NK-92 treated with Interleukin-12 subunit alpha and Interleukin-12 subunit beta, amount 100 ng/mL, for 24 hours (cell line): Measurements from ENCODE around the gene PEAR1.

ENCODE experiments used
- DNase-seq: peaks from one replicate; lab custom pipeline; 2025; lab: John Stamatoyannopoulos, UW

PEAR1 gene

DNA sequence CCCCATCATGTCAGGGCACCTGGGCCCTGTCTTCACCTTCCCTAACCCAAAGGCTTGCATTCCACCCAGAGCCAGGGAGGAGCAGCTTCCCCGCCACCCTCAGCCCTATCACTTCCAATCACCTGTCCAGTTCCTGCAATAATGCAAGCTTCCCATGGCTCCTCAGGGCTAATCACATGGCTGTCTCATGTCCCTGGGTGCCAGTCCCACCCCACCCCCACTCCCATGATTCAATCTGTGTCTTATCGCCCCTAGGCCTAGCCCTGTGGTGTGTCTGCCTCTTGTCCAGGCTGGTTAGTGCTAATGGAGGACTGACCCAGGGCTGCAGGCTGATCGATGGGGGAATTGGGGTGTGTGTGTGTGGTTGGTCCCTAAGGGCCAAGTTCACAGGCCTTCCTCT is 11.0 kb upstream of the PEAR1 start:
- DNase-seq, result no peak

DNA sequence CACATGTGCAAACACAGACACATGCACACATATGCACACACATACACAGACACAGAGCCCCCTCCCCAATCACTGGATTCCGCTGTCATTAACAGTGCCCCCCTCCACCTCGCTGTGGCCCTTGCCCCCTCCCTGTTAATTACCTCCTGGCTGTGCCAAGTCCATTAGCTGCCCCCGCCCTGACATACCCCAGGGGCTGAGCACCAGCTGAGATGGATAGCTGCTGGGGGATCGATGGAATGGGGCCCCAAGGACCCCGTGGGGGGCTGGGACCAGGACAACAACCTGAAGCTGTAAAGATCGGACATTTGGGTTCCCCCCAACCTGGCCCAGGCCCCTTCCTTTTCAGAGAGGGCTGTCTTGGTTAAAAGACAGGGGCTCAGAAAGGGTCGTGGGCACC is 9.6 kb upstream of the PEAR1 start:
- no peak for DNase-seq

DNA sequence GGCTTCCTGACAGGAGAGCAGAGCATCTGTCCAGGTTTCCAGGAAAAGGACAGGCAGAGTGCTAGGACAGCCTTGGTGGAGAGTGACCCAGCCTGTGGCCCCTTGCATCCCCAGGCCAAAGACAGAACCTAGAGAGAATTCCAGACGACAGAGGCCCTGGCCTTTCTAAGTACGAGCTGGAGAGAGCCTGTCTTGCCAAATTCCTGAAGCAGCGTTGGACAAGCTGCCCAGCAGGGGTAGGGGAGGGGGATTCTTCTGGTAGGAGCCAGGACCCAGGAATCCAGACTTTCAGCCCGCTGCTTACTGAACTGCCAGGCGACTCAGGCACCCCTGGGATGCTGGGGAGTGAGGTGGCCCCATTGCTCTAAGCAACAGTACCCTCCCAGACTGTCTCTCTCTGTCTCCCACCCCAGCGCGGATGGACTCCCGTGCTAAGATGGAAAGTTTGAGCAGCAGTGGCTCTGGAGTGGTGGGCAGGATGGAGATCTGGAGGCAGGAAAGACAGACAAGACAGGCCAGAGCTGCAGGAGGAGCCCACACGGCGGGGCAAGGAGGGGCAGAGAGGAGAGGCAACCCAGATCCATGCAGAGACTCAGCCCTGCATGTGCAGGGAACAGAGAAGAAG is 8.8 kb upstream of the PEAR1 start:
- DNase-seq, result no peak

DNA sequence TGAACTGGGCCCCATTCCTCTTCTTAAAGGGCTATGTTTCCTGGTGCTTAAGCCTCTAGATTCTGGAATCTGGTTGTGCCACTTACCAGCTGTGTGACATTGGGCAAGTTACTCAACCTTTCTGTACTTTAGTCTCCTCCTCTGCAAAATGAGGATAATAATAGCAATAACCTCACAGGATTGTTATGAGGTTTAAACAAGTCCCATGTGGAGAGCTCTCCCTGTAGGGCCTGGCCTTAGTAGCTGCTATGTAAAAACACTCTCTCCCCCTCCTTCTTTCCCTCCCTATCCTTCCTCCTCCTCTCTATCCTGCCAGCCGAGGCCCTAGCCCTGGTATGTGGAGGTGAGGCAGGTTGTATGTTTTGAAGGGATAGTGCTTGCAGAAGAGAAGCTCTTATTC is 8.2 kb upstream of the PEAR1 start:
- no peak for DNase-seq

DNA sequence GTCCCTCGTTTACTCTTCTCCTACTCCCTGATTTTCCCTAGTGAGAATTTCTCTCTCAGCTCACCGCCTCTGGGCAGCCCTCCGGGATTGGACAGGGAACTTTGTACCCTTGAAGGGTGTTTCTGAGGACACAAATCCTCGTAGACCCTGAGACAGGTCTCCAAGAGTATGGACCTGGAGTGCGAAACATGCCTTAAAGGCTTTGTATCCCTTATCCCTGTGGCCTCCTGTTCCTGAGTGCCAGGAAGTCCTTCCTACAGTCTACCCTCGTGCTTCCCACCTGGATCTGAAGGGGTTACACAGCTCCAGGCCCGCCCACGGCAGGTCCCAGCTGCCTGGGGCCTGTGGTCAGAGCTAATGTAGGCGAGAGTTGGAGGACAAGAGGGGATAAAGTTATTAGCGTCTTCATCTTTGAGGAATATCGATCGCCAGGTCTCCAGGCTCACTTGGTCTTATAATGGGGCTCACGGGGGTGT is 7.6 kb upstream of the PEAR1 start:
- no peak for DNase-seq

DNA sequence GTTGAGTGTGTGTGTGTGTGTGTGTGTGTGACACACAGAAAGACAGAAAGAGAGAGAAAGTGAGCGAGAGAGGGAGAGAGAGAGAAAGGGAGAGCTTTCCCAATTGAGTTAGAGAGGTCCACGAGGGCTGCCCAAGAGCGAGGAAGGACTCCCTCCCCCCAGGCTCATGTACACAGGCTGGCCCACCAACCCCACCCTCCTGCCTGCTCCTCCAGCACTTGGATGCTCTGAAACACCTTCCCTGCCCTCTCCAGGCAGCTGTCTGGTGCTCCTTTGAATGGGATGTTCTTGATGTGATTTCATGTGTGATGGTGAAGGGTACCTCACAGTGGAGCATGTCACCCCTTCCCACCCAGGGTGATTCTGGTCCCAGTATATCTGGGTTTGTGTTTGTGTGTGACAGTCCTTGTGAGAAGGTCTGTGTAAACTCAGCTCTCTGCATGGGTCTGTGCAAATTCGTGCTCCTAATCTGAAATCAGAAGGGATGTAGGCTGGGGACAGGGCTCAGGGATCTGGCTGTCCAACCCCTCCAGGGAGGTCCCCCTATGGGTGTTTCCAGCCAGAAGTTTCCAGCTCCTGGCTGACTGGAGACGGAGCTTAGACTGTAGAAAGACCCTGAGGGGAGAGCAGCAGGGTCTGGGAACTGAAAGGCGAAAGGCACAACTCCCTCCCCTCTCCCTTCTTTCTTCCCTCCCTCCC is 6.8 kb upstream of the PEAR1 start:
- no peak for DNase-seq

DNA sequence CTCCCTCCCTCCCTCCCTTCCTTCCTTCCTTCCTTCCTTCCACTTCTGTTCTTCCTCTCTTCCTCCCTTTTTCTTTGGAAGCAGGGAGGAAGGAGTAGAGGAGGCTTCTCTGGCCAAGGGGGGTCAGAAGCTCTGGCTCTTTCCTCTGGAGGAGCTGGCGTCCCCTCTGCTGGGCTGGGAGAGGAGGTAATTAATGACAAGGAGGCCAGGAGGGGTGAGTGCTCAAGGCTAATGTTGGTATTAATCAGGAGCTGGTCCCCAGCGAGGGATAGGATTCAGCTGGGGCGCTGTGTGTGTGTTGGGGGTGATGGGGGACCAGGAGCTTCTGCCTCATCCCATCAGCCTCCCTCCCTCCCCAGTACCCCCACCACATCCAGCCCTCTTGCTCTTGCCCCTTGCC is 6.2 kb upstream of the PEAR1 start:
- no peak for DNase-seq

DNA sequence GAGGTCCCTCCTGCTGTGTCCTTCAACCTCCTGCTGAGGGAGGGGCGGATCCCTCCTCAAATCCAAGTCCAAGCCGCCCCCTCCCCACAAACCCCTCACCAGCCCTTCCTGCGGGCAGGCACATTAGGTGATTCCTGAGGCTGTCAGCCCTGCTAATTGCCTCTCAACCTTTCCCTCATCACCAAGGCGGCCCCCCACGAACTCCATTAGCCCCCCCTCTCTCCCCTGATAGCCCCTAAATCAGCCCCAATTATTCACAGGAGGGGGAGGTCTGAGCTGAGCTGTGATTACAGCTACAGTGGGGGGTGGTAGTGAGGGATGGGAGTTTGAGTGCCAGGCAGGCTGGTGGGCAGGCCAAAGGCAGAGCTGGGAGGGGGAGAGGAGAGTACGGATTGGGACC is 5.8 kb upstream of the PEAR1 start:
- no peak for DNase-seq

DNA sequence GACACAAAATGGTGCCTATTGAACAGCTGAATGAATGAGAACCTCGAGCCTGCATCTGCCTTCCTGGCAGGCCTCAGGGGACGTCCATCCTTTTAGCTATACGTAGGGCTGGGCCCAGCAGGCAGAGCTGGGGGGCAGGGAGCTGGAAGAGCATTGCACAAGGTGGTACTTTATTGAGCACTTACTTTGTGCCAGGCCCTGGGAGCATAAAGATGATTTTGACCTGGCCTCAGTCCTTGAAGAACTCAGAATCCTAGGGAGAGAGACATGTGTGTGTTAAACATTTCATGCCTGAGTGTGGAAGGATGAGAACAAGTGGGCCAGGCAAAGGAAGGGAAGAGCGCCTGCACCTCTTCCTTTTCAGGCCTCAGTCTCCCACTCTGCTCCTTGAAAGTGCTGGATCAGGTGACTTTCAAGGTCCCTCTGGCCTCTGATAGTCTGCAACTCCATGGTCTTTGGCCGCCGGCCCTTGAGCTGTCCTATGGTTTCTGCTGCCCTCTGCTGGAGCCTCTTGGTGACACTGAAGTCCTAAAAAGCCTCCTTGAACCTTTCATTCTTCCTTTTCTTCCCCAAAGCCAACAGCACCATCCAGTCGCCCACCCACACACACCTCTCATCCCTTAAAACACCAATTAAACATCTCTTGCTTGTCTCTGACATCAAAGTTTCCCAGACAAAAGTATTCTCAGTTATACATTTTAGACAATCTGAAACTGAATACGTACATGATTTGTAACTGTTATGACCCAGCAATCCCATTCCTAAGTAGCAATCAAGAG is 3.5 kb upstream of the PEAR1 start:
- peak; percentile 55 for DNase-seq

DNA sequence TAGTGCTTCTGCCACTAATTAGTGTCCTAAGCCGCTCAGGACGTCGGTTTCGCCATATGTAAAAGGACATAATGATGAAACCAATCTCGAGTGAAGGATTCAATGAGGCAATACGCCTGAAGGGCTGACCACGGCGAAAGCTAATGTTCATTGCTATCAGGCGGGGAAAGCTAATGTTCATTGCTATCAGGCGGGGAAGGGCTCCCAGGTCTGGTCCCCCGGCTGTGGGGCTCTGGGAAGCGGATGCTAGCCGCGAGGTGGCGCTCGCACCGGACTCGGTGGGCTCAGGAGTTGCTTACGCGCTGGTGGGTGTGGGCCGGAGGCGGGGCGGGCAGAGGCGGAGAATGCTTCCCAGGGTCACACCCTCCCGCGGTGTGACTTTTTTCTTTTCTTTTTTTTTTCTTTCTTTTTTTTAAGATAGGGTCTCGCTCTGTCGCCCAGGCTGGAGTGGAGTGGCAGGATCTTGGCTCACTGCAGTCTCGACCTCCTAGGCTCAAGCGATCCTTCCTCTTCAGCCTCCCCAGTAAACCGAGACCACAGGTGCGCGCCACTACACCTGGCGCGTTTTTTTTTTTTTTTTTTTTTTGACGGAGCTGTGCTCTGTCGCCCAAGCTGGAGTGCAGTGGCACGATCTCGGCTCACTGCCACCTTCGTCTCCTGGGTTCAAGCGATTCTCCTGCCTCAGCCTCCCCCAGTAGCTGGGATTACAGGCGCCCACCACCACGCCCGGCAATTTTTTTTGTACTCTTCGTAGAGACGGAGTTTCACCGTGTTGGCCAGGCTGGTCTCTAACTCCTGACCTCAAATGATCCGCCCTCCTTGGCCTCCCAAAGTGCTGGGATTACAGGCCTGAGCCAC is 1.1 kb upstream of the PEAR1 start:
- no peak for DNase-seq

DNA sequence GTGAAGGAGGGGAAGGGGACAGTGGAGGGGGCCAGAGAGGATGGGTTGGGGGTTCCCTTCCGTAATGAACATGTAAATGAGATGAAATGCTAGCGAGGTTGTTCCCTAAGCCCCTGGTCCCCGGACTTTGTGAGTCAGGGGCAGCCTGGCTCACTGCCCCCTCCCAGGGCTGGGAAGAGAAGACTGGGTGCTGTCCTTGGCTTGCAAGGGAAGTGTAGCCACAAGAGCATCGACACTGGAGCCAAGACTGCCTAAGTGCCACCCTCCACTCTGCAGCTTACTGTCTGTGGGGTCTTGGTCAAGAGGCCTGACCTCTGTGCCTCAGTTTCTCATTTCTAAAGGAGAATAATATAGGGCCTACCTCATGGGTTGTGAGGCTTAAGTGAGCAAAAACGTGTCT is 483 bp downstream of the PEAR1 start:
- DNase-seq, result no peak

DNA sequence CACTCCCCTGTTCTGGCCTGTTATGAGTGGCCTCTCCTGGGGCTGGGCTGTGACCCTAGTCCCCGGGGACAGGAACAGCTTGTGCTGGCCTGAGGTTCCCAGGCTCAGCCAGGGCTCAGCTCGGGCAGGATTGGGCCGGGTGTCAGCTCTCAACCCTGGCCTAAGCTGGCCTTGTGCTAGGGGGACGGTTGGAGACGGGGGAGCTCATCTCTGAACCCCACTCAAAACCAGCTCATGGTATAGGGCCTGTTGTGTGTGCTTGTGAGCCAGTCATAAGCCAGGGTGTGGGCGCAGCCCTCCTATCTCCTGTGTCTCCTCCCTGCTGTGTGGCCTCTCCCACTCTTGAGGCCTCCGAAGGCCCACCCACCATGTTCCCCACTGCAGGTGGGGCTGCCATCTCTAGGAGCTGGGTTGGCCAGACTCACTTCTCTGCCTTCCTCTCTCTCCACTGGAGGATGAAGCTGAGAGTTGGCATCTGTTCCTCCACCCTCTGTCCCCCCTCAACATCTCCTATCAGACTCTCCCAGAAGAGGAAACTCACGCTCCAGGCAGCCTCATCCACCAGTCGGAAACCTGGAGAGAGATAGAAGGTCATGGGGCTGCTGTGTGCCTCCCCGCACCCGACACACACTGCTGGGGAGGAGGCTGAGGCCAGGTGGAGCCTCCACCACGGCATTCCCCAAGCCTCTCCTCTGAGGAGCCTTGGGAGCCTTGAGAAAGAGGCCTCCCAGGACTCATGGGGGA is 1.4 kb downstream of the PEAR1 start:
- DNase-seq, result no peak

DNA sequence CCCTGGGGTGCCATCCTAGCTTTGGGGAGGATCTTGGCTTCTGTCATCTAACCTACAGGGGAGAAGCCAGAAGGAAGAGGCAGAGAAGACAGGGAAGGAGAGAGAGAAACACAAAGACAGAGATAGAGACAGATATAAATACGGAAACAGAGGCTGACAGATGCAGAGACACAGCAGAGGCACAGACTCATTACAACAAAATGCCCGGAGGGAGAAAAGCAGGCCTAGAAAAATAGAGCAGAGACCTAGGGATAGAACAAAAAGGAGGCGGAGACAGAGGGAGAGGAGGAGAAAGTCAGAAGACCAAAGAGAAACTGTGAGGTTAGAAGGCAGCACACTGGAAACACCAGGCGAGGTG is 1.9 kb downstream of the PEAR1 start:
- no peak for DNase-seq

DNA sequence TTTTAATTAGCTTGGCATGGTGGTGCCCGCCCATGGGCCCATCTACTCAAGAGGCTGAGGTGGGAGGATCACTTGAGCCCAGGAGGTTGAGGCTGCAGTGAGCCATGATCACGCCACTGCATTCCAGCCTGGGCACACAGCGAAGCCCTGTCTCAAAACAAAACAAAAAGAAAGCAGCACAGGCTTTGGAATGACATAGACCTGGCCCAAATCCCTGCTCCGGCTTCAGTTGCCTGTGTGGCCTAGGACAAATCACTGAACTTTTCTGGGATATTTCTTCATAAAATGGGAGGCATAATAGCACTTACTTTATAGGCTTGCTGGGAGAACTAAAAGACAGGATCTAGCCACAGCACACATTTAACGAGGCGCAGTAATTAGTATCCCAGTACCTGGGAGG is 2.4 kb downstream of the PEAR1 start:
- DNase-seq, result no peak

DNA sequence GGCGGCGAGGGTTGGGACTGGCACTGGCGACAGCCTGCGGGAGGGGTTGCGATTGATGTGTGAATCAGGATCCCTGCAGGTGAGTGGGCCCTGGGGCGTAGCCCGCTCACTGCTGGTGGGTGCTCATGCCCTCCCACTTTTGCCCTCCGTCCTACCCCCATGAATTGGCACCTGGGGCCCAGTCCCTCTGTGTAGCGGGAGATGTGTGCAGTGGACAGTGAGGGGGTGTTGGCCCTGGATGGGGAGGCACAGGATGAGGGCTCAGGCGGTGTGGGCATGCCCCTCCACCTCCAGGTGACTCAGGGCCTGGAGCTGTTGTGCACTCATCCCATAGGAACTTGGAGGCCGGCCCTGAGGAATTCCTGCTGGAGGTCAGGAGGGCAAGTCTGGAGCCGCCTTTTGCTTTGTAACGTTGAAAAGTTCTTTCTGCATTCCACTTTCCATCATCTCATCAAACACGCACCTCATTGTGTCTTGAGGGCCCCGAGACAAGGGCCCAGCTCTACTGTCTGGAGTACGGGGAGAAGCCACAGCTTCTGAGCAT is 3.0 kb downstream of the PEAR1 start:
- DNase-seq, result no peak

DNA sequence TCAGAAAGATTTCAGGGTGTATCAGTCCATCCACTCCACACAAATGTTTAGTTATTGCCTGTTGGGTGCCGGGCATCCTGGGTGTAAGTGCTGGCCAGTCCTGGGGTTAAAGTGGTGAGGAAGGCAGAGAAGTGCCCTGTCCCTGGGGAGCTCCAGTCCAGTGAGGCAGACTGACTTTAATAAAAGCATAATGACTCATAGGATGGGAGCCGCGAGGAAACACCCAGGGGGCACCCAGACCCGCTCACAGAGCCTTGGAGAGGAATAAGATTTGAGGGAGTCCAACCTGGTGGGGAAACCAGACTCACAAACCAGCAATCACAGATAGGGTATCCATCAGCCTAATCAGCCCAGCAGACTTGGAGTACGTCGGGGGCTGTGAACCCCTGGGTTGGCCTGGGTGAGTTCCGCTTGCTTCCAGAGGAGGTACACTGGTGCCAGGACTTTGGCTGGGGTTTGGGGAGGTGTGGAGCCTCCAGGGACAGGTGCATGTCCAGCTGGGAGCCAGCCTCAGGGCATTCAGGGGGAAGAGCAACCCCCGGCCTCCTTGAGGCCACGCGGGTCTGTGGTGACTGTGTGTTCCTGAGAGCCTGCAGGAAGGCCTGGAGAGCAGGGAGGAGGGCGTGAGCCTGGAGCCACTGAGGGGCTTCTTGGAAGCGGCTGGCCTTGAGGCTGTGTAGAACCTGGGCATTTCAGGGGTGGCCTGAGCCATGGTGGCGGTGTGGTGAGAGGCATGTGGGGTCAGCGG is 3.7 kb downstream of the PEAR1 start:
- no peak for DNase-seq

DNA sequence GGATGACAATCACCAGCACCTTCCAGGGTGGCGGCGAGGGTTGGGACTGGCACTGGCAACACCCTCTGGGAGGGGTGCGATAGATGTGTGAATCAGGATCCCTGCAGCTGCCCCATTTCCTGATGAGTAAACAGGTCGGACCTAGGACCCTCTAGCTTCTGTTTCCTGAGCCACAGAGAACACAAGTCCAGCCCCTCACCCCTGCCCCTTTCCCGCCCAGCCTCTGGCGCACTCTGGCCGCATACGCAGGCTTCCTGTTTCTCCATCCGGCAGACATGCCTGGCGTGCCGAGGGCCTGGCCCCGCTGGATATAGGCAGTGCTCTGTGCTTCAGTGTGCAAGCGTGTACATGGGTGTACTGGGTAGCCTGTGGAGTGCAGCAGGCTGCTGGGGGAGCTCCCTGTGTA is 4.6 kb downstream of the PEAR1 start:
- DNase-seq, result no peak

DNA sequence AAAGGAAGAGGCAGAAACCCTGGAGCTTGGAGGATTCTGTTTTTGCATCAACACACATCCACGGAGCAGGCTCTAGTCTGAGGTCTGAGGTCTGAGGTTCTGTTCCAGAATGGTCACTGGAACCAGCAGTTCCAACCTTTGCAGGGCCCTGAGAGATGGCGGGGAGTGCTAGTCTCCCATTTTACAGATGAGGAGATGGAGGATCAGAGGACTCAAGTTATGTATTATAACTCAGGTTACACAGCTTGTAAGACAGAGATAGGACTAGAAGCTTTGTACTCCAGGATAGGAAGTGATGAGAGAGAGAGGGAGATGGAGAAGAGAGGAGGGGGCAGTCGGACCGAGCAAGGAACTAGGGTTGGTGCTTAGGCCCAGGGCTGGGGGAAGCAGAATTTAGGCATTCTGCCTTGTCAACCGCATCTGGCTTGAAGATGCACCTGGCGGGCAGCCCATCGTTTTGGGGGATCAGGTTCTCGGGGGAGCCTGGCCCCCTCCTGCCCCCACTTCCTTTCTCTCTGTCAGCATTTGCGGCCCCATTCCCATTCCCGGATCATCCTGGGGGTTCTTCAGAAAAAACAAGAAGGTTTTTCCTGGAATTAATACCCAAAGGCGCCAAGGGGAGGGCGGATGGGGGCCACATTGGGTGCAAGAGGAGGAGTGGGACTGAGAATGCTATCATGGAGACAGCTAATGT is 5.6 kb downstream of the PEAR1 start:
- no peak for DNase-seq

DNA sequence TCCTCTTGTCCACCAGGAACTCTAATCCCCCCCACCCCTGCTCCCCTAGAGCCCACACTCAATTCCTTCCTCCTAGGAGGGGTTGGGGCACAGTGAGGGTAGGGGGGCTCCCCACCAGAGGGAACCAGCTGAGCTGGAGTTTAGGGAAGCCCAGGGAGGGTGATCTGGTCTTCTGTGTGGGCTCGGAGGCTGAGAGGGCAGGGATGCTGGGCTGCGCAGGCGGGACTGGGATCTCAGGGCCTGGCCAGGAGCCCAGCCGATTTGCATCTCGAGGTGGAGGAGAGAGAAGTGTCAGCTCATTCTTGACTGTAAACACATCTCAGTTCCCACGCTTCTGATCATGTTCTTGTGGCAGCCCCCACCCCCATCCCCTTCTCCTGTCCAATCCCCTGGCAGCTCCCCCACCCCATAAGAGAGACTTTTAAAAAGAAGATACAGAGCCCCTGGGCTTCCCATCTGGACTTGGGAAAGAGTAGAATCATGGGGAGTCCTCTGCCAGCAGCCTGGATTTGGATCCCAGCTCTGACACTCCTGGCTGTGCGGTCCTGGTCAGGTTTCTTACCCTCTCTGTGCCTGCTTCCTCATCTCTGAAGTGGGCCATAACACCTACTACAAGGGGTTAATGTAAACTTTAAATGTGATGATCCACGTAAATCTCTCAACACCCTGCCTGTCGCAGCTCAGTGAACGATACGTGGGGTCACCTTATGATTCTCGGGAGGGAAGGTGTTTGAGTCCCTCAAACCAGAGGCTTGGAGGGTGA is 6.6 kb downstream of the PEAR1 start:
- DNase-seq, result no peak
